Keratinocyte (primary cell): Measurements from ENCODE around the gene TMEFF2.

ENCODE experiments used
- CTCF ChIP-seq, 3 experiments: IDR thresholded peaks in 1 of 3; conservative IDR thresholded peaks in 1 of 3; optimal IDR thresholded peaks in 1 of 3; 2 replicates in 2 of 3; 3 replicates in 1 of 3; pipeline versions ENCODE3 to v1.5.1; 2011; ENCODE audit warnings: low read length in 3 of 3, mild to moderate bottlenecking in 3 of 3, moderate library complexity in 2 of 3, control low read depth in 1 of 3, inconsistent platforms in 1 of 3; ENCODE audit not compliant: insufficient read depth in 2 of 3; ENCODE audit errors: extremely low read depth in 1 of 3
- EZH2 ChIP-seq: IDR thresholded peaks from one replicate; pipeline ENCODE4 v1.6.1; 2012; ENCODE audit warnings: inconsistent platforms, mild to moderate bottlenecking, low read length, moderate library complexity

DNA sequence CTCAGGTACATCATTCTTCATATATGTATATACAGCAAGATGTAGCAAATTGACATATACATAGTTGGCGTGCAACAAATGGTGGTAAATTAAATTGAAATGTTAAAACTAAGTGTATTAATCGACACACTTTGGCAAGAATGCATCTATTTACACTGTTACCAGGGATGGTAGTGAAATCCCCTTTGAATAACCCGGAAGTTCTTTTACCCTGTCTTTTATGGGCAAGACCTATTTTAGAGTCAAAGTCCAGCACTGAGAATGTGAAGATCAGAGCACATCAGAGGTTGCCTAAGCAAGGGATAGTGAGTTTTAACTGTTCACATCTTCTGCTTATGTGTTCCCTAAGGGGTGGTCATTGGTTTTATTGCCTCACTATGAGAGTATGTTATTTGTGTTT, 7.6 kb upstream of the TMEFF2 start:
- TF ChIP-seq CTCF (optimal IDR thresholded peaks at IDR 0.05 in 1 of 3, IDR thresholded peaks at IDR 0.05 in 1 of 3, conservative IDR thresholded peaks at IDR 0.05 in 1 of 3; ENCODE audit: extremely low read depth in 1 of 3, insufficient read depth in 2 of 3, low read length in 3 of 3) (no peak), EZH2 (no peak)
